Neural cell (in vitro differentiated cells): ENCODE results near the gene DGKA. TPM values are rescaled to one million over a fixed set of nuclear protein-coding genes. Genes with fewer than 3 reads are reported as not detected.

Source experiments
- H2AFZ ChIP-seq: fragments of 200-600, 300-800 bp; sonication (generic), shearing (Covaris generic); 2 replicates; pipeline ENCODE4 v1.6.0; 2014; ENCODE audit warnings: low read depth, mild to moderate bottlenecking, antibody characterized with exemption, low read length, moderate library complexity
- H3F3A ChIP-seq: fragments of 200-600 bp; shearing (Covaris generic); 2 replicates; pipeline ENCODE4 v1.6.1; 2016; ENCODE audit warnings: mild to moderate bottlenecking, moderate library complexity, mixed read lengths, antibody characterized with exemption, low read length; ENCODE audit not compliant: insufficient read depth, poor library complexity, severe bottlenecking
- H3K27ac ChIP-seq: fragments of 200-600, 300-800 bp; sonication (generic), shearing (Covaris generic); 2 replicates; pipeline ENCODE4 v1.5.1; 2014; ENCODE audit warnings: mild to moderate bottlenecking, low read length, moderate library complexity
- H3K27me3 ChIP-seq: fragments of 300-800, 200-600 bp; sonication (generic), shearing (Covaris generic); 2 replicates; pipeline ENCODE4 v1.6.0; 2014; ENCODE audit warnings: mild to moderate bottlenecking, low read depth, low read length, moderate library complexity; ENCODE audit not compliant: insufficient read depth
- H3K36me3 ChIP-seq: fragments of 300-800, 200-600 bp; sonication (generic), shearing (Covaris generic); 2 replicates; pipeline ENCODE4 v1.5.1; 2014; ENCODE audit warnings: mild to moderate bottlenecking, antibody characterized with exemption, low read length, moderate library complexity; ENCODE audit not compliant: insufficient read depth
- H3K4me2 ChIP-seq: fragments of 300-800, 200-600 bp; sonication (generic), shearing (Covaris generic); 2 replicates; pipeline ENCODE4 v1.6.0; 2014; ENCODE audit warnings: mild to moderate bottlenecking, low read length
- H3K4me3 ChIP-seq: fragments of 300-800, 200-600 bp; sonication (generic), shearing (Covaris generic); 2 replicates; pipeline ENCODE4 v1.5.1; 2014; ENCODE audit warnings: mild to moderate bottlenecking, low read length, moderate library complexity
- H3K79me2 ChIP-seq: fragments of 200-600 bp; shearing (Covaris generic); replicated peaks from 2 replicates; pipeline ENCODE4 v1.6.0; 2014; ENCODE audit warnings: mild to moderate bottlenecking, low read length, moderate library complexity; ENCODE audit not compliant: insufficient read depth
- H3K9ac ChIP-seq: fragments of 300-800, 200-600 bp; sonication (generic), shearing (Covaris generic); 2 replicates; pipeline ENCODE4 v1.6.1; 2016; ENCODE audit warnings: mild to moderate bottlenecking, low read length, mixed read lengths
- H3K9me2 ChIP-seq: fragments of 200-600 bp; shearing (Covaris generic); 2 replicates; pipeline ENCODE4 v1.6.1; 2016; ENCODE audit warnings: mild to moderate bottlenecking, low read length, mixed read lengths; ENCODE audit not compliant: insufficient read depth
- H3K9me3 ChIP-seq: fragments of 200-600, 300-800 bp; sonication (generic), shearing (Covaris generic); 2 replicates; pipeline ENCODE4 v1.6.1; 2016; ENCODE audit warnings: mild to moderate bottlenecking, mixed run types, low read length, moderate library complexity, mixed read lengths
- H4K20me1 ChIP-seq: fragments of 200-600 bp; shearing (Covaris generic); 2 replicates; pipeline ENCODE4 v1.6.1; 2016; ENCODE audit warnings: mild to moderate bottlenecking, mixed run types; ENCODE audit not compliant: insufficient read depth
- EP300 ChIP-seq: fragments of 450-650 bp; conservative IDR thresholded peaks from 2 replicates; pipeline ENCODE4 v1.6.1; 2014; ENCODE audit warnings: antibody characterized with exemption, mild to moderate bottlenecking, moderate library complexity; ENCODE audit not compliant: poor library complexity, severe bottlenecking
- EZH2 ChIP-seq: fragments of 200-600, 300-800 bp; shearing (Covaris generic), sonication (generic); IDR thresholded peaks from 2 replicates; pipeline ENCODE4 v1.6.1; 2014; ENCODE audit warnings: antibody characterized with exemption, low read length, borderline replicate concordance, mild to moderate bottlenecking; ENCODE audit not compliant: insufficient read depth, poor library complexity, severe bottlenecking
- MXI1 ChIP-seq: fragments of 450-650 bp; conservative IDR thresholded peaks from 2 replicates; pipeline ENCODE4 v1.6.1; 2014; ENCODE audit warnings: antibody characterized with exemption, mild to moderate bottlenecking; ENCODE audit not compliant: poor library complexity, severe bottlenecking
- POLR2AphosphoS5 ChIP-seq: IDR thresholded peaks from 2 replicates; pipeline ENCODE4 v1.6.1; 2012
- RAD21 ChIP-seq: fragments of 450-650 bp; conservative IDR thresholded peaks from 2 replicates; pipeline ENCODE4 v1.6.1; 2014; ENCODE audit warnings: antibody characterized with exemption, mild to moderate bottlenecking, moderate library complexity
- SMC3 ChIP-seq: fragments of 450-650 bp; conservative IDR thresholded peaks from 2 replicates; pipeline ENCODE4 v1.6.1; 2014; ENCODE audit warnings: antibody characterized with exemption, mild to moderate bottlenecking, moderate library complexity; ENCODE audit not compliant: poor library complexity
- TAF1 ChIP-seq: IDR thresholded peaks from 2 replicates; pipeline ENCODE4 v1.6.1; 2012; ENCODE audit warnings: low read depth
- polyA plus RNA-seq: library from polyadenylated mRNA; depleted of rRNA; stranded (reverse); fragments of >200 nt; gene quantifications from 2 replicates; pipeline ENCODE4 v1.2.3, GENCODE V29; 2014
- TF ChIP-seq, protein P1 (sequence below): IDR thresholded peaks from 2 replicates; pipeline ENCODE4 v1.6.1; 2012; ENCODE audit warnings: borderline replicate concordance
- TF ChIP-seq, protein P2 (sequence below): fragments of 450-650 bp; IDR thresholded peaks from 2 replicates; pipeline ENCODE4 v1.5.1; 2014; ENCODE audit warnings: antibody characterized with exemption, mild to moderate bottlenecking, moderate library complexity; ENCODE audit not compliant: poor library complexity, severe bottlenecking

Gene DGKA
- polyA plus RNA-seq, 1 donor from 2014 or later = 1.1 TPM

DNA sequence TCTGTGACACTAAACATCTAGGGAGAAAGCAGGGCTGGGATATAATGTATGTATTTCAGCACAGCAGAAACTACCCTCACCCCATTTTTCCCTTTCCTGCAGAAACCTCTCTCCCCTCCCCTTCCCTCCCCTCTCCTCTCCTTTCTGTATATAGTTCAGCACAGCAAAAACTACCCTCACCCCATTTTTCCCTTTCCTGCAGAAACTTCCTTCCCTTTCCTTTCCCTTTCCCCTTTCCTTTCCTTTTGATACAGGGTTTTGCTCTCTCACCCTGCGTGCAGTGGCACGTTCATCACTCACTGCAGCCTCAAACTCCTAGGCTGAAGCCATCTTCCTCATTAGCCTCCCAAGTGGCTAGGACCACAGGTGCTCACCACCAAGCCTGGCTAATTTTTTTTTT is 32.8 kb downstream of the DGKA start:
- Histone ChIP-seq H3K79me2 (no peaks in the 10 kb centered on the region), H3K9me3 (no peaks in the 10 kb centered on the region), H3K36me3 (no peaks in the 10 kb centered on the region), H3K9ac (no peak overlapping the region), H3K27me3 (no peaks in the 10 kb centered on the region), H3K4me2 (no peak overlapping the region), H3K27ac (no peak overlapping the region), H4K20me1 (no peaks in the 10 kb centered on the region), H3K9me2 (no peaks in the 10 kb centered on the region), H2AFZ (no peak overlapping the region), H3K4me3 (no peak overlapping the region), H3F3A (no peaks in the 10 kb centered on the region)
- no peak for TF ChIP-seq TAF1
- TF ChIP-seq, protein P1, sequence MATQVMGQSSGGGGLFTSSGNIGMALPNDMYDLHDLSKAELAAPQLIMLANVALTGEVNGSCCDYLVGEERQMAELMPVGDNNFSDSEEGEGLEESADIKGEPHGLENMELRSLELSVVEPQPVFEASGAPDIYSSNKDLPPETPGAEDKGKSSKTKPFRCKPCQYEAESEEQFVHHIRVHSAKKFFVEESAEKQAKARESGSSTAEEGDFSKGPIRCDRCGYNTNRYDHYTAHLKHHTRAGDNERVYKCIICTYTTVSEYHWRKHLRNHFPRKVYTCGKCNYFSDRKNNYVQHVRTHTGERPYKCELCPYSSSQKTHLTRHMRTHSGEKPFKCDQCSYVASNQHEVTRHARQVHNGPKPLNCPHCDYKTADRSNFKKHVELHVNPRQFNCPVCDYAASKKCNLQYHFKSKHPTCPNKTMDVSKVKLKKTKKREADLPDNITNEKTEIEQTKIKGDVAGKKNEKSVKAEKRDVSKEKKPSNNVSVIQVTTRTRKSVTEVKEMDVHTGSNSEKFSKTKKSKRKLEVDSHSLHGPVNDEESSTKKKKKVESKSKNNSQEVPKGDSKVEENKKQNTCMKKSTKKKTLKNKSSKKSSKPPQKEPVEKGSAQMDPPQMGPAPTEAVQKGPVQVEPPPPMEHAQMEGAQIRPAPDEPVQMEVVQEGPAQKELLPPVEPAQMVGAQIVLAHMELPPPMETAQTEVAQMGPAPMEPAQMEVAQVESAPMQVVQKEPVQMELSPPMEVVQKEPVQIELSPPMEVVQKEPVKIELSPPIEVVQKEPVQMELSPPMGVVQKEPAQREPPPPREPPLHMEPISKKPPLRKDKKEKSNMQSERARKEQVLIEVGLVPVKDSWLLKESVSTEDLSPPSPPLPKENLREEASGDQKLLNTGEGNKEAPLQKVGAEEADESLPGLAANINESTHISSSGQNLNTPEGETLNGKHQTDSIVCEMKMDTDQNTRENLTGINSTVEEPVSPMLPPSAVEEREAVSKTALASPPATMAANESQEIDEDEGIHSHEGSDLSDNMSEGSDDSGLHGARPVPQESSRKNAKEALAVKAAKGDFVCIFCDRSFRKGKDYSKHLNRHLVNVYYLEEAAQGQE = no peak
- no peak for TF ChIP-seq MXI1
- TF ChIP-seq RAD21 = no peak
- no peak for TF ChIP-seq SMC3
- TF ChIP-seq, protein P2, sequence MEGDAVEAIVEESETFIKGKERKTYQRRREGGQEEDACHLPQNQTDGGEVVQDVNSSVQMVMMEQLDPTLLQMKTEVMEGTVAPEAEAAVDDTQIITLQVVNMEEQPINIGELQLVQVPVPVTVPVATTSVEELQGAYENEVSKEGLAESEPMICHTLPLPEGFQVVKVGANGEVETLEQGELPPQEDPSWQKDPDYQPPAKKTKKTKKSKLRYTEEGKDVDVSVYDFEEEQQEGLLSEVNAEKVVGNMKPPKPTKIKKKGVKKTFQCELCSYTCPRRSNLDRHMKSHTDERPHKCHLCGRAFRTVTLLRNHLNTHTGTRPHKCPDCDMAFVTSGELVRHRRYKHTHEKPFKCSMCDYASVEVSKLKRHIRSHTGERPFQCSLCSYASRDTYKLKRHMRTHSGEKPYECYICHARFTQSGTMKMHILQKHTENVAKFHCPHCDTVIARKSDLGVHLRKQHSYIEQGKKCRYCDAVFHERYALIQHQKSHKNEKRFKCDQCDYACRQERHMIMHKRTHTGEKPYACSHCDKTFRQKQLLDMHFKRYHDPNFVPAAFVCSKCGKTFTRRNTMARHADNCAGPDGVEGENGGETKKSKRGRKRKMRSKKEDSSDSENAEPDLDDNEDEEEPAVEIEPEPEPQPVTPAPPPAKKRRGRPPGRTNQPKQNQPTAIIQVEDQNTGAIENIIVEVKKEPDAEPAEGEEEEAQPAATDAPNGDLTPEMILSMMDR = no peak
- TF ChIP-seq EZH2 = no peak
- no peak for TF ChIP-seq POLR2AphosphoS5

DNA sequence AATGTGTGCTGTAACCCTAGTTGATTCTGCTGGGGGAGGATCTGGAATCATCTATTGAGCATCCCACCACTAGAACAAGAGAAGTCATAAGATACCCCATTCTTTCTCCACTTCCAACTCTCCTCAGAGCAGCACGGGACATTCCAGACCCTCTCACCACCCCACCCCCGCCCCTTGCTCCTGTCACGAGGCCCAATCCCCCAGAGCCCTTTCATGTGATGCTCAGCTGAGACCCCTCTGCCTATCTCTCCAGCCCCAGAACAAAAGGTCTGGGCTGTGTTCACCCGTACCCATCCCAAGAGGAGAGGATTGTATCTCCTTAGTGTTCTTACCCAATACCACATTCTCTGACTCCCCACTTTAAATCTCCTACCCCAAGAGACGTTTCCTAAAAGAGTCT is 34.3 kb downstream of the DGKA start:
- Histone ChIP-seq H3K27ac (no peak overlapping the region), H3K9me2 (no peaks in the 10 kb centered on the region), H3K4me3 (no peak overlapping the region), H4K20me1 (no peaks in the 10 kb centered on the region), H2AFZ (no peak overlapping the region), H3K79me2 (no peaks in the 10 kb centered on the region), H3K36me3 (no peaks in the 10 kb centered on the region), H3K4me2 (no peak overlapping the region), H3K27me3 (no peaks in the 10 kb centered on the region), H3K9me3 (no peaks in the 10 kb centered on the region), H3F3A (no peaks in the 10 kb centered on the region), H3K9ac (no peak overlapping the region)
- TF ChIP-seq SMC3 (no peak), TAF1 (no peak), RAD21 (no peak), MXI1 (no peak), EP300 (no peak), EZH2 (no peak), POLR2AphosphoS5 (no peak)
- TF ChIP-seq, protein P1 = no peak
- TF ChIP-seq, protein P2 = no peak
